ENCODE data around the gene HSPA2. TPM values are rescaled to one million over a fixed set of nuclear protein-coding genes. Genes with fewer than 3 reads are reported as not detected.

The HSPA2 gene
- total RNA-seq, 1 experiment from 2014 or later: 30.2 TPM

DNA sequence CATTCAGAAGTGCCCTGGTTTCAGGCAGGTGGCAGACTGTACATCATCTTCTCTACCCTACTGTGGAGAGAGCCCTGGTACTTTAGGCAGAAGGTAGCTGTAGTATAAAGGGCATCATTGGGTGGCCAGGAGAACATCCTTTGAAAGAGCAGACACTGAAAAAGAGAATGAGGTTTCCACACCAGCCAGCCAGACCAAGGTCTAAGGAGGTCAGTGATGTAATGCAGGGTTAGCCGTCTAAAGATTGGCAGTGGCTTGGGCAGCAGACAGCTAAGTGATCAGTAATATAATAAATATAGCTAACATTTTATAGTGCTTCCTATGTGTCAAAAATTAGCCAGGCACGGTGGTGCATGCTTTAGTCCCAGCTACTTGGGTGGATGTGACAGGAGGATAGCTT is 48.9 kb upstream of the HSPA2 start:
- Mint-ChIP-seq H3K4me3 (no peak overlapping the region), H3K4me1 (no peaks in the 10 kb centered on the region), H3K27me3 (ENCODE audit: low read depth) (no peaks in the 10 kb centered on the region), H3K27ac (no peak overlapping the region), H3K36me3 (peaks cover 32% of the 10 kb centered on the region), H3K9me3 (no peaks in the 10 kb centered on the region)
- ChIA-PET POLR2A (interaction anchor here (1.0 kb wide), 1 partner anchor 22 kb away, joined by 3 read pairs; no protein-coding TSS in a partner anchor), CTCF (interaction anchor here (1.2 kb wide), 1 partner anchor 27 kb away, joined by 4 read pairs; no protein-coding TSS in a partner anchor)
- ATAC-seq (no peak), DNase-seq (ENCODE audit: low spot score) (no peak)
- TF ChIP-seq ZNF396 (CRISPR knock-in tag; IDR thresholded peaks at IDR 0.05; ENCODE audit: borderline replicate concordance) (no peak), NR2C2 (CRISPR knock-in tag; IDR thresholded peaks at IDR 0.05) (no peak), RORB (CRISPR knock-in tag; IDR thresholded peaks at IDR 0.05) (no peak), ELF4 (CRISPR knock-in tag; IDR thresholded peaks at IDR 0.05; ENCODE audit: low read depth) (no peak)
- TF ChIP-seq, protein P1, sequence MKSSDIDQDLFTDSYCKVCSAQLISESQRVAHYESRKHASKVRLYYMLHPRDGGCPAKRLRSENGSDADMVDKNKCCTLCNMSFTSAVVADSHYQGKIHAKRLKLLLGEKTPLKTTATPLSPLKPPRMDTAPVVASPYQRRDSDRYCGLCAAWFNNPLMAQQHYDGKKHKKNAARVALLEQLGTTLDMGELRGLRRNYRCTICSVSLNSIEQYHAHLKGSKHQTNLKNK (CRISPR knock-in tag; IDR thresholded peaks at IDR 0.05): no peak

DNA sequence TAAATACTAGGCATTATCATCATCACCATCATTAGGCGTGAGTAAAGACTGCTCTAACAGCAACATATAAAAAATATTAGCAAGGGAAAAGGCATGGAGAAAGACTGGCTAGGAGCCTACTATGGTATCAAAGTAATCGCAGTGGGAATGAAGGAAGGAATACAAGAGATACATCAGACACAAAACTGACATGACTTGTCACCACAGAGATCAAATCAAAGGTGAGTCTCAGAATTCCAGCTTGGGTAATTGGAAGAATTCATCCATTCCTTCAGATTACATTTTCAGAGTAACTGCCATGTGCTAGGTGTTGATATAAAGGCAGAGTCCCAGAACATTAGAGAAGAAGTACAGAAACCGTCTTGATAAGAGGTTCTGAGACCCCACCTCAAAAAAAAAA is 47.1 kb upstream of the HSPA2 start:
- ChIA-PET CTCF (interaction anchor here (0.5 to 1.1 kb wide), 2 partner anchors 17 to 127 kb away, joined by 3 to 6 read pairs; no protein-coding TSS in a partner anchor), POLR2A (interaction anchor here (0.8 kb wide), 1 partner anchor 272 kb away, joined by 3 read pairs; no protein-coding TSS in a partner anchor)
- no peaks in the 10 kb centered on the region for H3K9me3 Mint-ChIP-seq
- peak overlapping the region; percentile 2 for H3K27ac Mint-ChIP-seq
- ATAC-seq (no peak), DNase-seq (ENCODE audit: low spot score) (no peak)
- no peaks in the 10 kb centered on the region for H3K27me3 Mint-ChIP-seq (ENCODE audit: low read depth)
- H3K4me3 Mint-ChIP-seq: no peak overlapping the region
- H3K36me3 Mint-ChIP-seq: peaks cover 18% of the 10 kb centered on the region
- no peaks in the 10 kb centered on the region for H3K4me1 Mint-ChIP-seq
- TF ChIP-seq ZNF317 (CRISPR knock-in tag; IDR thresholded peaks at IDR 0.05; ENCODE audit: borderline replicate concordance, low read depth) (no peak), ETV6 (CRISPR knock-in tag; IDR thresholded peaks at IDR 0.05) (no peak), RELA (CRISPR knock-in tag; IDR thresholded peaks at IDR 0.05; ENCODE audit: borderline replicate concordance) (no peak), SMAD4 (CRISPR knock-in tag; IDR thresholded peaks at IDR 0.05) (no peak), FOXP1 (CRISPR knock-in tag; IDR thresholded peaks at IDR 0.05; ENCODE audit: borderline replicate concordance) (no peak), HMGA2 (CRISPR knock-in tag; IDR thresholded peaks at IDR 0.05) (no peak), SMAD3 (CRISPR knock-in tag; IDR thresholded peaks at IDR 0.05; ENCODE audit: borderline replicate concordance) (no peak), MYBL2 (CRISPR knock-in tag; IDR thresholded peaks at IDR 0.05) (no peak), NR3C1 (CRISPR knock-in tag; conservative IDR thresholded peaks at IDR 0.05; ENCODE audit: low read depth) (no peak), SOX15 (CRISPR knock-in tag; IDR thresholded peaks at IDR 0.05) (no peak), OVOL2 (CRISPR knock-in tag; IDR thresholded peaks at IDR 0.05; ENCODE audit: borderline replicate concordance) (no peak)
- TF ChIP-seq, protein P2, sequence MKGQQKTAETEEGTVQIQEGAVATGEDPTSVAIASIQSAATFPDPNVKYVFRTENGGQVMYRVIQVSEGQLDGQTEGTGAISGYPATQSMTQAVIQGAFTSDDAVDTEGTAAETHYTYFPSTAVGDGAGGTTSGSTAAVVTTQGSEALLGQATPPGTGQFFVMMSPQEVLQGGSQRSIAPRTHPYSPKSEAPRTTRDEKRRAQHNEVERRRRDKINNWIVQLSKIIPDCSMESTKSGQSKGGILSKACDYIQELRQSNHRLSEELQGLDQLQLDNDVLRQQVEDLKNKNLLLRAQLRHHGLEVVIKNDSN (CRISPR knock-in tag; IDR thresholded peaks at IDR 0.05): no peak
- TF ChIP-seq, protein P3, sequence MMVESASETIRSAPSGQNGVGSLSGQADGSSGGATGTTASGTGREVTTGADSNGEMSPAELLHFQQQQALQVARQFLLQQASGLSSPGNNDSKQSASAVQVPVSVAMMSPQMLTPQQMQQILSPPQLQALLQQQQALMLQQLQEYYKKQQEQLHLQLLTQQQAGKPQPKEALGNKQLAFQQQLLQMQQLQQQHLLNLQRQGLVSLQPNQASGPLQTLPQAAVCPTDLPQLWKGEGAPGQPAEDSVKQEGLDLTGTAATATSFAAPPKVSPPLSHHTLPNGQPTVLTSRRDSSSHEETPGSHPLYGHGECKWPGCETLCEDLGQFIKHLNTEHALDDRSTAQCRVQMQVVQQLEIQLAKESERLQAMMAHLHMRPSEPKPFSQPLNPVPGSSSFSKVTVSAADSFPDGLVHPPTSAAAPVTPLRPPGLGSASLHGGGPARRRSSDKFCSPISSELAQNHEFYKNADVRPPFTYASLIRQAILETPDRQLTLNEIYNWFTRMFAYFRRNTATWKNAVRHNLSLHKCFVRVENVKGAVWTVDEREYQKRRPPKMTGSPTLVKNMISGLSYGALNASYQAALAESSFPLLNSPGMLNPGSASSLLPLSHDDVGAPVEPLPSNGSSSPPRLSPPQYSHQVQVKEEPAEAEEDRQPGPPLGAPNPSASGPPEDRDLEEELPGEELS (CRISPR knock-in tag; IDR thresholded peaks at IDR 0.05): no peak
- TF ChIP-seq, protein P4, sequence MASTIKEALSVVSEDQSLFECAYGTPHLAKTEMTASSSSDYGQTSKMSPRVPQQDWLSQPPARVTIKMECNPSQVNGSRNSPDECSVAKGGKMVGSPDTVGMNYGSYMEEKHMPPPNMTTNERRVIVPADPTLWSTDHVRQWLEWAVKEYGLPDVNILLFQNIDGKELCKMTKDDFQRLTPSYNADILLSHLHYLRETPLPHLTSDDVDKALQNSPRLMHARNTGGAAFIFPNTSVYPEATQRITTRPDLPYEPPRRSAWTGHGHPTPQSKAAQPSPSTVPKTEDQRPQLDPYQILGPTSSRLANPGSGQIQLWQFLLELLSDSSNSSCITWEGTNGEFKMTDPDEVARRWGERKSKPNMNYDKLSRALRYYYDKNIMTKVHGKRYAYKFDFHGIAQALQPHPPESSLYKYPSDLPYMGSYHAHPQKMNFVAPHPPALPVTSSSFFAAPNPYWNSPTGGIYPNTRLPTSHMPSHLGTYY (CRISPR knock-in tag; IDR thresholded peaks at IDR 0.05): no peak
- TF ChIP-seq, protein P5, sequence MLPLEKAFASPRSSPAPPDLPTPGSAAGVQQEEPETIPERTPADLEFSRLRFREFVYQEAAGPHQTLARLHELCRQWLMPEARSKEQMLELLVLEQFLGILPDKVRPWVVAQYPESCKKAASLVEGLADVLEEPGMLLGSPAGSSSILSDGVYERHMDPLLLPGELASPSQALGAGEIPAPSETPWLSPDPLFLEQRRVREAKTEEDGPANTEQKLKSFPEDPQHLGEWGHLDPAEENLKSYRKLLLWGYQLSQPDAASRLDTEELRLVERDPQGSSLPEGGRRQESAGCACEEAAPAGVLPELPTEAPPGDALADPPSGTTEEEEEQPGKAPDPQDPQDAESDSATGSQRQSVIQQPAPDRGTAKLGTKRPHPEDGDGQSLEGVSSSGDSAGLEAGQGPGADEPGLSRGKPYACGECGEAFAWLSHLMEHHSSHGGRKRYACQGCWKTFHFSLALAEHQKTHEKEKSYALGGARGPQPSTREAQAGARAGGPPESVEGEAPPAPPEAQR (CRISPR knock-in tag; IDR thresholded peaks at IDR 0.05): no peak
